Measurements from ENCODE around the gene ACBD6.

DNA sequence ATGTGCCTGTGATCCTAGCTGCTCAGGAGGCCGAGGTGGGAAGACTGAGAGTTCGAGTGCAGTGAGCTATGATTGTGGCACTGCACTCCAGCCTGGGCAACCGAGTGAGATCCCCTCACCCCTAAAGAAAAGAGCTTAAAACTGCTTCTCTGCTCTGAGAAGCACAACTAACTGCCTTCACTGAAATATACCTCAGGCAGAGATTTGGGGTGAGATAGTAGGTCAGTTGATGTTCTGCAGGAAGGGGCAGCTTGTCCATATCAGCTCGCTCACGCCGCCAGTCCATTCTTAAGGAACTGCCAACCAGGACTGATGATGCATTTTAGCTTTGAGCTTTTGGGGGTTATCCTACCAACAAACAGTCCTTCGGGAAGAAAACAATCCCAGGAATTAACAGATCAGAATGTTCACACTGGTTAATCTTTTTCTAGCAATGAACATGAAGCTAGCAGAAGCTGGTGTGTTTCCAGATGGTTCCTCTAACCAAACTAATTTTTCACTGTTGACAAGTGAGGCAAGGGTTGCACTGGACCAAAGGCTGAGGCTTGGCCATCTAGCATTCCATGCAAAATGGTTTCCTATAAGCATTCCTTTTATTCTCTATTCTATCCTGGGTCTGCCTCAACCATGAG lies 240.7 kb downstream of the ACBD6 start:
- TF ChIP-seq, protein P1, sequence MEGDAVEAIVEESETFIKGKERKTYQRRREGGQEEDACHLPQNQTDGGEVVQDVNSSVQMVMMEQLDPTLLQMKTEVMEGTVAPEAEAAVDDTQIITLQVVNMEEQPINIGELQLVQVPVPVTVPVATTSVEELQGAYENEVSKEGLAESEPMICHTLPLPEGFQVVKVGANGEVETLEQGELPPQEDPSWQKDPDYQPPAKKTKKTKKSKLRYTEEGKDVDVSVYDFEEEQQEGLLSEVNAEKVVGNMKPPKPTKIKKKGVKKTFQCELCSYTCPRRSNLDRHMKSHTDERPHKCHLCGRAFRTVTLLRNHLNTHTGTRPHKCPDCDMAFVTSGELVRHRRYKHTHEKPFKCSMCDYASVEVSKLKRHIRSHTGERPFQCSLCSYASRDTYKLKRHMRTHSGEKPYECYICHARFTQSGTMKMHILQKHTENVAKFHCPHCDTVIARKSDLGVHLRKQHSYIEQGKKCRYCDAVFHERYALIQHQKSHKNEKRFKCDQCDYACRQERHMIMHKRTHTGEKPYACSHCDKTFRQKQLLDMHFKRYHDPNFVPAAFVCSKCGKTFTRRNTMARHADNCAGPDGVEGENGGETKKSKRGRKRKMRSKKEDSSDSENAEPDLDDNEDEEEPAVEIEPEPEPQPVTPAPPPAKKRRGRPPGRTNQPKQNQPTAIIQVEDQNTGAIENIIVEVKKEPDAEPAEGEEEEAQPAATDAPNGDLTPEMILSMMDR (IDR thresholded peaks at IDR 0.05) = no peak
- TF ChIP-seq POLR2A (IDR thresholded peaks at IDR 0.05) = no peak
- TF ChIP-seq EP300 (IDR thresholded peaks at IDR 0.05) = no peak
